Measurements from ENCODE around the gene CCDC50.

GRCh38 chr3:191343115-191343514, 13.9 kb downstream of the CCDC50 start:
- TF ChIP-seq CTCF (conservative IDR thresholded peaks at IDR 0.05; ENCODE audit: low read length) (no peak), EZH2phosphoT487 (IDR thresholded peaks at IDR 0.05; ENCODE audit: borderline replicate concordance) (no peak)

Data from Loucy (cell line).